Mucosa of descending colon (tissue), 3 donors: ENCODE data around the gene PNKD. TPM values are rescaled to one million over a fixed set of nuclear protein-coding genes. Genes with fewer than 3 reads are reported as not detected.

Source experiments
- ATAC-seq: fragments of 200-7000 bp; cut with Tn5 transposase; one replicate; pipeline ENCODE4 v1.9.1; 2020; ENCODE audit warnings: mild to moderate bottlenecking, moderate library complexity
- DNase-seq, 3 donors: peaks; one replicate each; pipeline ENCODE4 v3.0.0-alpha.2; 2020
- H3K36me3 ChIP-seq: fragments of 200-600 bp; one replicate; pipeline ENCODE4 v1.8.0; 2021; ENCODE audit warnings: low read depth, mild to moderate bottlenecking
- H3K4me1 ChIP-seq: fragments of 200-600 bp; one replicate; pipeline ENCODE4 v1.8.0; 2021; ENCODE audit warnings: low read depth, mild to moderate bottlenecking
- H3K4me3 ChIP-seq: fragments of 200-600 bp; one replicate; pipeline ENCODE4 v1.8.0; 2021; ENCODE audit warnings: mild to moderate bottlenecking
- H3K9me3 ChIP-seq: fragments of 200-600 bp; one replicate; pipeline ENCODE4 v1.8.0; 2021; ENCODE audit warnings: mild to moderate bottlenecking
- CTCF ChIP-seq: fragments of 200-600 bp; IDR thresholded peaks from one replicate; pipeline ENCODE4 v1.8.0; 2022; ENCODE audit warnings: antibody characterized with exemption, mild to moderate bottlenecking
- intact Hi-C, 2 donors: fragments of 100-400 bp; cut with DNase I in 1 of 2; cut with micrococcal nuclease in 1 of 2; formaldehyde crosslinking; loops; one replicate each; pipeline versions ENCODE4 v1.11.0 to v1.11.1; 2022; cut with DNase I, micrococcal nuclease
- total RNA-seq, 3 donors: library from RNA; stranded (reverse); fragmentation: NEBNext Ultra II Directional in 2 of 3; extraction: Animal tissue kit (Norgen Biotek cat#: 25700) in 2 of 3; gene quantifications; one replicate each; pipeline versions ENCODE4 v1.2.1 to v1.2.4, GENCODE V29; 2021 to 2023
- donor health status: DM: no; HTN: no; CAD: no; lungs with moderate emphysema.
- donor health status: DM: no; HTN: no; CAD: no.
- donor health status: DM: no; HTN: yes; CAD: no.

PNKD gene
- total RNA-seq, 3 donors from 2014 or later, result 77.1 to 101 (median 92.1) TPM

GRCh38 chr2:218289639-218290315, 19.5 kb downstream of the PNKD start:
- DNase-seq, result peak in 1 of 3 donors; percentile 59
- TF ChIP-seq CTCF, result no peak
- peak; percentile 2 for ATAC-seq
- H3K36me3 ChIP-seq, result no peaks in the 10 kb centered on the region
- no peak overlapping the region for H3K4me3 ChIP-seq
- no peaks in the 10 kb centered on the region for H3K9me3 ChIP-seq
- peaks cover 81% of the 10 kb centered on the region for H3K4me1 ChIP-seq
- intact Hi-C loops, result loop anchor here in 1 of 2 donors (5.0 kb wide), 1 partner anchor 113 kb away; no protein-coding TSS in a partner anchor

GRCh38 chr2:218290316-218291261, 20.3 kb downstream of the PNKD start:
- Histone ChIP-seq H3K4me3 (no peak overlapping the region), H3K4me1 (peaks cover 76% of the 10 kb centered on the region), H3K36me3 (no peaks in the 10 kb centered on the region), H3K9me3 (no peaks in the 10 kb centered on the region)
- TF ChIP-seq CTCF, result no peak
- intact Hi-C loops, result loop anchor here in 1 of 2 donors (5.0 kb wide), 1 partner anchor 112 kb away; no protein-coding TSS in a partner anchor
- DNase-seq (peak; percentile 54 to 81 (median 60)), ATAC-seq (no peak)

GRCh38 chr2:218291318-218292047, 21.2 kb downstream of the PNKD start:
- H3K4me1 ChIP-seq, result peaks cover 67% of the 10 kb centered on the region

GRCh38 chr2:218292048-218293014, 22.0 kb downstream of the PNKD start, which contains the start of gene TMBIM1:
Gene TMBIM1 (minus strand): TSS chr2:218292503. CDS start chr2:218282141, 10,362 bp downstream.
- Histone ChIP-seq H3K36me3 (no peaks in the 10 kb centered on the region), H3K4me1 (peaks cover 58% of the 10 kb centered on the region), H3K4me3 (peak within 1 kb of the TSS; percentile 68), H3K9me3 (no peaks in the 10 kb centered on the region)
- peak; percentile 88 for TF ChIP-seq CTCF
- ATAC-seq (peak; percentile 81), DNase-seq (peak; percentile 87 to 90 (median 89))
- intact Hi-C loops, result loop anchor here in 1 of 2 donors (5.0 kb wide), 1 partner anchor 110 kb away; no protein-coding TSS in a partner anchor

More at GRCh38 chr2:218291318-218292047, 21.2 kb downstream of the PNKD start:
- no peaks in the 10 kb centered on the region for H3K36me3 ChIP-seq
- intact Hi-C loops, result loop anchor here in 1 of 2 donors (5.0 kb wide), 1 partner anchor 111 kb away; no protein-coding TSS in a partner anchor
- TF ChIP-seq CTCF, result no peak
- no peaks in the 10 kb centered on the region for H3K9me3 ChIP-seq
- peak in 1 of 3 donors; percentile 48 for DNase-seq
- peak; percentile 1 for ATAC-seq
- H3K4me3 ChIP-seq, result peak overlapping the region; percentile 68
